Left ventricle myocardium inferior (tissue), 1 donor: ENCODE results near the gene LRRC53. TPM values are rescaled to one million over a fixed set of nuclear protein-coding genes. Genes with fewer than 3 reads are reported as not detected.
A peak's percentile ranks its signal among the peaks of the same experiment; 100 is the strongest.

Experiments
- DNase-seq: peaks from one replicate; pipeline ENCODE4 v3.0.0-alpha.2; 2020
- H3K27ac ChIP-seq: fragments of 200-600 bp; replicated peaks from 2 replicates; pipeline ENCODE4 v1.8.0; 2021
- H3K27me3 ChIP-seq: fragments of 200-600 bp; 2 replicates; pipeline ENCODE4 v1.8.0; 2021; ENCODE audit warnings: low read depth
- H3K36me3 ChIP-seq: fragments of 200-600 bp; 2 replicates; pipeline ENCODE4 v1.8.0; 2021
- H3K4me1 ChIP-seq: fragments of 200-600 bp; 2 replicates; pipeline ENCODE4 v1.8.0; 2021
- H3K4me3 ChIP-seq: fragments of 200-600 bp; 2 replicates; pipeline ENCODE4 v1.8.0; 2021; ENCODE audit warnings: mild to moderate bottlenecking, moderate library complexity
- H3K9me3 ChIP-seq: fragments of 200-600 bp; replicated peaks from 2 replicates; pipeline ENCODE4 v1.8.0; 2021
- CTCF ChIP-seq: fragments of 200-600 bp; IDR thresholded peaks from 2 replicates; pipeline ENCODE4 v1.8.0; 2021; ENCODE audit warnings: antibody characterized with exemption, mild to moderate bottlenecking, borderline replicate concordance
- intact Hi-C: fragments of 100-400 bp; cut with micrococcal nuclease; formaldehyde crosslinking; loops from one replicate; pipeline ENCODE4 v1.11.0; 2022
- total RNA-seq: library from RNA; stranded (reverse); fragmentation: NEBNext Ultra II Directional; extraction: Animal tissue kit (Norgen Biotek cat#: 25700); gene quantifications from one replicate; pipeline ENCODE4 v1.2.1, GENCODE V29; 2021
- donor health status: DM: no; HTN: yes; CAD: no; lungs with severe emphysema.

Gene LRRC53
- total RNA-seq, 1 donor from 2014 or later: not detected

- Histone ChIP-seq H3K27ac (no peak overlapping the region), H3K4me3 (no peak overlapping the region), H3K36me3 (no peaks in the 10 kb centered on the region), H3K4me1 (peaks cover 33% of the 10 kb centered on the region), H3K9me3 (no peaks in the 10 kb centered on the region), H3K27me3 (no peaks in the 10 kb centered on the region)
- no peak for TF ChIP-seq CTCF
- intact Hi-C loops: no loop called here
- no peak for DNase-seq
Observed at GRCh38 chr1:74474585-74474984, 37.8 kb downstream of the LRRC53 start.

- DNase-seq: no peak
- Histone ChIP-seq H3K27me3 (no peaks in the 10 kb centered on the region), H3K36me3 (no peaks in the 10 kb centered on the region), H3K27ac (peak overlapping the region; percentile 78), H3K4me1 (peaks cover 54% of the 10 kb centered on the region), H3K9me3 (no peaks in the 10 kb centered on the region), H3K4me3 (no peak overlapping the region)
- intact Hi-C loops: no loop called here
- TF ChIP-seq CTCF: no peak
Observed at GRCh38 chr1:74471470-74471869, 40.9 kb downstream of the LRRC53 start.

- no peak for DNase-seq
- H3K27ac ChIP-seq: peak overlapping the region; percentile 78
- TF ChIP-seq CTCF: no peak
- H3K36me3 ChIP-seq: no peaks in the 10 kb centered on the region
- H3K4me1 ChIP-seq: peaks cover 54% of the 10 kb centered on the region
- H3K9me3 ChIP-seq: no peaks in the 10 kb centered on the region
- H3K27me3 ChIP-seq: no peaks in the 10 kb centered on the region
- intact Hi-C loops: no loop called here
- H3K4me3 ChIP-seq: peak overlapping the region; percentile 30
Observed at GRCh38 chr1:74470936-74471335, 41.5 kb downstream of the LRRC53 start.

GRCh38 chr1:74470251-74470650 is 42.2 kb downstream of the LRRC53 start:
- no peak for DNase-seq
- H3K27ac ChIP-seq: peak overlapping the region; percentile 78
- H3K4me1 ChIP-seq: peaks cover 54% of the 10 kb centered on the region
- H3K36me3 ChIP-seq: peaks cover 2% of the 10 kb centered on the region
- intact Hi-C loops: no loop called here
- no peaks in the 10 kb centered on the region for H3K27me3 ChIP-seq
- peak overlapping the region; percentile 30 for H3K4me3 ChIP-seq
- TF ChIP-seq CTCF: no peak
- H3K9me3 ChIP-seq: peaks cover 2% of the 10 kb centered on the region

- Histone ChIP-seq H3K27ac (peak overlapping the region; percentile 78), H3K4me1 (peaks cover 54% of the 10 kb centered on the region), H3K27me3 (no peaks in the 10 kb centered on the region), H3K9me3 (peaks cover 3% of the 10 kb centered on the region), H3K4me3 (no peak overlapping the region), H3K36me3 (peaks cover 8% of the 10 kb centered on the region)
- intact Hi-C loops: no loop called here
- TF ChIP-seq CTCF: peak; percentile 77
- DNase-seq: no peak
Observed at GRCh38 chr1:74468982-74469603, 43.3 kb downstream of the LRRC53 start.
